Measurements from ENCODE around the gene DONSON. TPM values are rescaled to one million over a fixed set of nuclear protein-coding genes. Genes with fewer than 3 reads are reported as not detected.

DONSON gene
- total RNA-seq, 1 experiment from 2014 or later: 48.5 TPM

- Histone ChIP-seq H3K36me3 (ENCODE audit: insufficient read depth, low read length, poor library complexity, severe bottlenecking) (peaks cover 32% of the 10 kb centered on the region), H3K4me3 (ENCODE audit: low read depth, low read length, poor library complexity, severe bottlenecking) (peak overlapping the region; percentile 98), H3K4me1 (ENCODE audit: insufficient read depth, low read length, poor library complexity, severe bottlenecking) (peaks cover 8% of the 10 kb centered on the region), H3K27ac (ENCODE audit: low read depth, low read length, poor library complexity, severe bottlenecking) (peak overlapping the region; percentile 96), H3K9me3 (ENCODE audit: low read depth, low read length, poor library complexity, severe bottlenecking) (no peaks in the 10 kb centered on the region), H3K27me3 (replicated peaks; ENCODE audit: insufficient read depth, low read depth, low read length, poor library complexity) (no peaks in the 10 kb centered on the region)
- peak; percentile 53 for DNase-seq (ENCODE audit: low spot score)
- TF ChIP-seq EZH2 (IDR thresholded peaks at IDR 0.05; ENCODE audit: borderline replicate concordance, low read depth, low read length, poor library complexity, severe bottlenecking) (no peak), CTCF (conservative IDR thresholded peaks at IDR 0.05; ENCODE audit: low read depth, low read length) (0 out of 2 replicates have a peak, but pooled peaks have one; percentile 8)
- intact Hi-C loops (cut with micrococcal nuclease; ENCODE audit: unreplicated experiment): loop anchor here (5.0 kb wide), 1 partner anchor 46 kb away; the partner anchor contains the start of genes GART and SON
- CTCF ChIA-PET: interaction anchor here (0.5 to 1.7 kb wide), 3 partner anchors 18 to 32 kb away, joined by 3 to 13 read pairs (median 4); no protein-coding TSS in a partner anchor
- no TSS peak for BruUV-seq (replicated peaks)
- POLR2A ChIA-PET (ENCODE audit: low non-redundant PET): interaction anchor here (0.6 kb wide), 1 partner anchor 776 kb away, joined by 11 read pairs; no protein-coding TSS in a partner anchor
Measured at GRCh38 chr21:33587792-33588484, 546 bp downstream of the DONSON start.

GRCh38 chr21:33586927-33587326 is 1.6 kb downstream of the DONSON start:
- Histone ChIP-seq H3K9me3 (ENCODE audit: low read depth, low read length, poor library complexity, severe bottlenecking) (no peaks in the 10 kb centered on the region), H3K36me3 (ENCODE audit: insufficient read depth, low read length, poor library complexity, severe bottlenecking) (peaks cover 40% of the 10 kb centered on the region), H3K4me3 (ENCODE audit: low read depth, low read length, poor library complexity, severe bottlenecking) (peak overlapping the region; percentile 98), H3K4me1 (ENCODE audit: insufficient read depth, low read length, poor library complexity, severe bottlenecking) (peaks cover 8% of the 10 kb centered on the region), H3K27me3 (replicated peaks; ENCODE audit: insufficient read depth, low read depth, low read length, poor library complexity) (no peaks in the 10 kb centered on the region), H3K27ac (ENCODE audit: low read depth, low read length, poor library complexity, severe bottlenecking) (no peak overlapping the region)
- no TSS peak for BruUV-seq (replicated peaks)
- no peak for DNase-seq (ENCODE audit: low spot score)
- POLR2A ChIA-PET (ENCODE audit: low non-redundant PET): no interaction called here
- TF ChIP-seq CTCF (conservative IDR thresholded peaks at IDR 0.05; ENCODE audit: low read depth, low read length) (no peak), EZH2 (IDR thresholded peaks at IDR 0.05; ENCODE audit: borderline replicate concordance, low read depth, low read length, poor library complexity, severe bottlenecking) (no peak)
- CTCF ChIA-PET: no interaction called here
- intact Hi-C loops (cut with micrococcal nuclease; ENCODE audit: unreplicated experiment): loop anchor here (5.0 kb wide), 1 partner anchor 45 kb away; the partner anchor contains the start of genes GART and SON

- no TSS peak for BruUV-seq (replicated peaks)
- CTCF ChIA-PET: no interaction called here
- H3K4me1 ChIP-seq (ENCODE audit: insufficient read depth, low read length, poor library complexity, severe bottlenecking): peaks cover 8% of the 10 kb centered on the region
- no peak for TF ChIP-seq CTCF (conservative IDR thresholded peaks at IDR 0.05; ENCODE audit: low read depth, low read length)
- no peak for TF ChIP-seq EZH2 (IDR thresholded peaks at IDR 0.05; ENCODE audit: borderline replicate concordance, low read depth, low read length, poor library complexity, severe bottlenecking)
- no peaks in the 10 kb centered on the region for H3K27me3 ChIP-seq (replicated peaks; ENCODE audit: insufficient read depth, low read depth, low read length, poor library complexity)
- POLR2A ChIA-PET (ENCODE audit: low non-redundant PET): no interaction called here
- intact Hi-C loops (cut with micrococcal nuclease; ENCODE audit: unreplicated experiment): no loop called here
- DNase-seq (ENCODE audit: low spot score): no peak
- no peak overlapping the region for H3K27ac ChIP-seq (ENCODE audit: low read depth, low read length, poor library complexity, severe bottlenecking)
- peaks cover 53% of the 10 kb centered on the region for H3K36me3 ChIP-seq (ENCODE audit: insufficient read depth, low read length, poor library complexity, severe bottlenecking)
- no peak overlapping the region for H3K4me3 ChIP-seq (ENCODE audit: low read depth, low read length, poor library complexity, severe bottlenecking)
- H3K9me3 ChIP-seq (ENCODE audit: low read depth, low read length, poor library complexity, severe bottlenecking): no peaks in the 10 kb centered on the region
Measured at GRCh38 chr21:33584455-33584854, 4.0 kb downstream of the DONSON start.
